K562 (cell line): Measurements from ENCODE around the gene TFRC. TPM values are rescaled to one million over a fixed set of nuclear protein-coding genes. Genes with fewer than 3 reads are reported as not detected.

Experiments
- GATAD2A ChIP-seq: fragments of 450-650 bp; IDR thresholded peaks from 2 replicates; pipeline ENCODE4 v1.6.1; 2017
- HLTF ChIP-seq: fragments of 450-650 bp; IDR thresholded peaks from 2 replicates; pipeline ENCODE4 v1.6.1; 2016
- HNRNPH1 ChIP-seq: fragments of 200-400 bp; formaldehyde crosslinking; optimal IDR thresholded peaks from 2 replicates; pipeline ENCODE3; 2017; ENCODE audit warnings: low read depth, mild to moderate bottlenecking, low read length, moderate library complexity
- POLR2A ChIP-seq: fragments of 450-650 bp; conservative IDR thresholded peaks from 2 replicates; pipeline ENCODE4 v1.6.1; 2016
- RB1 ChIP-seq: fragments of 450-650 bp; IDR thresholded peaks from 2 replicates; pipeline ENCODE4 v1.6.1; 2017; ENCODE audit warnings: low read depth, mild to moderate bottlenecking
- TAF15 ChIP-seq: fragments of 200-400 bp; formaldehyde crosslinking; IDR thresholded peaks from 2 replicates; pipeline ENCODE4 v1.6.1; 2017; ENCODE audit warnings: mild to moderate bottlenecking, low read depth, low read length, moderate library complexity
- TEAD4 ChIP-seq, 2 experiments: sonication (generic) in 1 of 2; formaldehyde crosslinking in 1 of 2; IDR thresholded peaks; 2 replicates each; pipeline versions ENCODE4 v1.6.1 to v1.8.0; 2012 to 2022; ENCODE audit warnings: borderline replicate concordance in 1 of 2, inconsistent platforms in 1 of 2, low read length in 1 of 2, mild to moderate bottlenecking in 1 of 2, missing genetic modification reagents in 1 of 2
- polyA plus RNA-seq, 8 experiments: library from polyadenylated mRNA; depleted of rRNA in 4 of 8; stranded (reverse) in 5 of 8; unstranded in 3 of 8; fragments of >200 nt; fragmentation: Nextera tagmentation in 2 of 8; fragmentation: Illumina TruSeq in 1 of 8; extraction: Ambion mirVana in 2 of 8; extraction: Trizol in 1 of 8; gene quantifications; 2 replicates each; pipeline versions ENCODE4 v1.2.1 to v1.2.3, GENCODE V29; 2011 to 2014; ENCODE audit warnings: inconsistent platforms in 1 of 8, missing spikeins in 1 of 8
- total RNA-seq, 7 experiments: library from RNA; depleted of rRNA in 6 of 7; stranded (reverse); fragments of >200 nt in 6 of 7; fragmentation: Illumina TruSeq in 2 of 7; extraction: Trizol in 2 of 7; gene quantifications; 2 replicates each; pipeline versions ENCODE4 v1.2.1 to v1.2.3, GENCODE V29; 2011 to 2021; ENCODE audit warnings: low replicate concordance in 1 of 7
- TF ChIP-seq, protein P1 (sequence below): fragments of 450-650 bp; IDR thresholded peaks from 2 replicates; pipeline ENCODE4 v1.6.1; 2016; ENCODE audit warnings: mild to moderate bottlenecking, moderate library complexity
- TF ChIP-seq, protein P2 (sequence below): fragments of 450-650 bp; IDR thresholded peaks from 2 replicates; pipeline ENCODE4 v1.6.1; 2017; ENCODE audit warnings: antibody characterized with exemption, mild to moderate bottlenecking
- TF ChIP-seq, protein P3 (sequence below): fragments of 450-650 bp; formaldehyde crosslinking; IDR thresholded peaks from 2 replicates; pipeline ENCODE4 v1.4.0; 2020; ENCODE audit warnings: mild to moderate bottlenecking, moderate library complexity

The TFRC gene
- total and polyA plus RNA-seq, 9 of the 15 experiments (the other 6 are each of a cell fraction or from before 2014, with no cell fraction given), result 149 to 679 (median 332) TPM

DNA sequence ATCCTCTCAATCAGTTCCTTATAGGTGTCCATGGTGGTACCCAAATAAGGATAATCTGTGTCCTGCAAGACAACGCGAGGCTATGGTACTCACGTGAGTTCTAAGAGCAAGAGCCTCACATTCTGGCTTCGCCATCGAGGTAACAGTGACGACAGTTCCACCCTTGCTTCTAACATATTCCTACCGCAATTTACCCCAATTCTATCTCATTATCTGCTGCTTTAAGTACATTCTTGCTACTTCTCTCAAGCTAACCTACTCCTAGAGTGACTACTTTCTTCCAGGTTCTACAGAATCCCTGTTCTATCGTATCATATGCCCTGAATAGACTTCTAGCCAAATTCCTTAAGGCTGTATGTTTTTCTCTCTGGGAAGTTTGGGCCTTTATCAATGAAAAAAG is 26.6 kb downstream of the TFRC start (continued):
- TF ChIP-seq, protein P1, sequence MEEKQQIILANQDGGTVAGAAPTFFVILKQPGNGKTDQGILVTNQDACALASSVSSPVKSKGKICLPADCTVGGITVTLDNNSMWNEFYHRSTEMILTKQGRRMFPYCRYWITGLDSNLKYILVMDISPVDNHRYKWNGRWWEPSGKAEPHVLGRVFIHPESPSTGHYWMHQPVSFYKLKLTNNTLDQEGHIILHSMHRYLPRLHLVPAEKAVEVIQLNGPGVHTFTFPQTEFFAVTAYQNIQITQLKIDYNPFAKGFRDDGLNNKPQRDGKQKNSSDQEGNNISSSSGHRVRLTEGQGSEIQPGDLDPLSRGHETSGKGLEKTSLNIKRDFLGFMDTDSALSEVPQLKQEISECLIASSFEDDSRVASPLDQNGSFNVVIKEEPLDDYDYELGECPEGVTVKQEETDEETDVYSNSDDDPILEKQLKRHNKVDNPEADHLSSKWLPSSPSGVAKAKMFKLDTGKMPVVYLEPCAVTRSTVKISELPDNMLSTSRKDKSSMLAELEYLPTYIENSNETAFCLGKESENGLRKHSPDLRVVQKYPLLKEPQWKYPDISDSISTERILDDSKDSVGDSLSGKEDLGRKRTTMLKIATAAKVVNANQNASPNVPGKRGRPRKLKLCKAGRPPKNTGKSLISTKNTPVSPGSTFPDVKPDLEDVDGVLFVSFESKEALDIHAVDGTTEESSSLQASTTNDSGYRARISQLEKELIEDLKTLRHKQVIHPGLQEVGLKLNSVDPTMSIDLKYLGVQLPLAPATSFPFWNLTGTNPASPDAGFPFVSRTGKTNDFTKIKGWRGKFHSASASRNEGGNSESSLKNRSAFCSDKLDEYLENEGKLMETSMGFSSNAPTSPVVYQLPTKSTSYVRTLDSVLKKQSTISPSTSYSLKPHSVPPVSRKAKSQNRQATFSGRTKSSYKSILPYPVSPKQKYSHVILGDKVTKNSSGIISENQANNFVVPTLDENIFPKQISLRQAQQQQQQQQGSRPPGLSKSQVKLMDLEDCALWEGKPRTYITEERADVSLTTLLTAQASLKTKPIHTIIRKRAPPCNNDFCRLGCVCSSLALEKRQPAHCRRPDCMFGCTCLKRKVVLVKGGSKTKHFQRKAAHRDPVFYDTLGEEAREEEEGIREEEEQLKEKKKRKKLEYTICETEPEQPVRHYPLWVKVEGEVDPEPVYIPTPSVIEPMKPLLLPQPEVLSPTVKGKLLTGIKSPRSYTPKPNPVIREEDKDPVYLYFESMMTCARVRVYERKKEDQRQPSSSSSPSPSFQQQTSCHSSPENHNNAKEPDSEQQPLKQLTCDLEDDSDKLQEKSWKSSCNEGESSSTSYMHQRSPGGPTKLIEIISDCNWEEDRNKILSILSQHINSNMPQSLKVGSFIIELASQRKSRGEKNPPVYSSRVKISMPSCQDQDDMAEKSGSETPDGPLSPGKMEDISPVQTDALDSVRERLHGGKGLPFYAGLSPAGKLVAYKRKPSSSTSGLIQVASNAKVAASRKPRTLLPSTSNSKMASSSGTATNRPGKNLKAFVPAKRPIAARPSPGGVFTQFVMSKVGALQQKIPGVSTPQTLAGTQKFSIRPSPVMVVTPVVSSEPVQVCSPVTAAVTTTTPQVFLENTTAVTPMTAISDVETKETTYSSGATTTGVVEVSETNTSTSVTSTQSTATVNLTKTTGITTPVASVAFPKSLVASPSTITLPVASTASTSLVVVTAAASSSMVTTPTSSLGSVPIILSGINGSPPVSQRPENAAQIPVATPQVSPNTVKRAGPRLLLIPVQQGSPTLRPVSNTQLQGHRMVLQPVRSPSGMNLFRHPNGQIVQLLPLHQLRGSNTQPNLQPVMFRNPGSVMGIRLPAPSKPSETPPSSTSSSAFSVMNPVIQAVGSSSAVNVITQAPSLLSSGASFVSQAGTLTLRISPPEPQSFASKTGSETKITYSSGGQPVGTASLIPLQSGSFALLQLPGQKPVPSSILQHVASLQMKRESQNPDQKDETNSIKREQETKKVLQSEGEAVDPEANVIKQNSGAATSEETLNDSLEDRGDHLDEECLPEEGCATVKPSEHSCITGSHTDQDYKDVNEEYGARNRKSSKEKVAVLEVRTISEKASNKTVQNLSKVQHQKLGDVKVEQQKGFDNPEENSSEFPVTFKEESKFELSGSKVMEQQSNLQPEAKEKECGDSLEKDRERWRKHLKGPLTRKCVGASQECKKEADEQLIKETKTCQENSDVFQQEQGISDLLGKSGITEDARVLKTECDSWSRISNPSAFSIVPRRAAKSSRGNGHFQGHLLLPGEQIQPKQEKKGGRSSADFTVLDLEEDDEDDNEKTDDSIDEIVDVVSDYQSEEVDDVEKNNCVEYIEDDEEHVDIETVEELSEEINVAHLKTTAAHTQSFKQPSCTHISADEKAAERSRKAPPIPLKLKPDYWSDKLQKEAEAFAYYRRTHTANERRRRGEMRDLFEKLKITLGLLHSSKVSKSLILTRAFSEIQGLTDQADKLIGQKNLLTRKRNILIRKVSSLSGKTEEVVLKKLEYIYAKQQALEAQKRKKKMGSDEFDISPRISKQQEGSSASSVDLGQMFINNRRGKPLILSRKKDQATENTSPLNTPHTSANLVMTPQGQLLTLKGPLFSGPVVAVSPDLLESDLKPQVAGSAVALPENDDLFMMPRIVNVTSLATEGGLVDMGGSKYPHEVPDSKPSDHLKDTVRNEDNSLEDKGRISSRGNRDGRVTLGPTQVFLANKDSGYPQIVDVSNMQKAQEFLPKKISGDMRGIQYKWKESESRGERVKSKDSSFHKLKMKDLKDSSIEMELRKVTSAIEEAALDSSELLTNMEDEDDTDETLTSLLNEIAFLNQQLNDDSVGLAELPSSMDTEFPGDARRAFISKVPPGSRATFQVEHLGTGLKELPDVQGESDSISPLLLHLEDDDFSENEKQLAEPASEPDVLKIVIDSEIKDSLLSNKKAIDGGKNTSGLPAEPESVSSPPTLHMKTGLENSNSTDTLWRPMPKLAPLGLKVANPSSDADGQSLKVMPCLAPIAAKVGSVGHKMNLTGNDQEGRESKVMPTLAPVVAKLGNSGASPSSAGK, result no peak
- TF ChIP-seq HLTF, result no peak
- TF ChIP-seq, protein P2, sequence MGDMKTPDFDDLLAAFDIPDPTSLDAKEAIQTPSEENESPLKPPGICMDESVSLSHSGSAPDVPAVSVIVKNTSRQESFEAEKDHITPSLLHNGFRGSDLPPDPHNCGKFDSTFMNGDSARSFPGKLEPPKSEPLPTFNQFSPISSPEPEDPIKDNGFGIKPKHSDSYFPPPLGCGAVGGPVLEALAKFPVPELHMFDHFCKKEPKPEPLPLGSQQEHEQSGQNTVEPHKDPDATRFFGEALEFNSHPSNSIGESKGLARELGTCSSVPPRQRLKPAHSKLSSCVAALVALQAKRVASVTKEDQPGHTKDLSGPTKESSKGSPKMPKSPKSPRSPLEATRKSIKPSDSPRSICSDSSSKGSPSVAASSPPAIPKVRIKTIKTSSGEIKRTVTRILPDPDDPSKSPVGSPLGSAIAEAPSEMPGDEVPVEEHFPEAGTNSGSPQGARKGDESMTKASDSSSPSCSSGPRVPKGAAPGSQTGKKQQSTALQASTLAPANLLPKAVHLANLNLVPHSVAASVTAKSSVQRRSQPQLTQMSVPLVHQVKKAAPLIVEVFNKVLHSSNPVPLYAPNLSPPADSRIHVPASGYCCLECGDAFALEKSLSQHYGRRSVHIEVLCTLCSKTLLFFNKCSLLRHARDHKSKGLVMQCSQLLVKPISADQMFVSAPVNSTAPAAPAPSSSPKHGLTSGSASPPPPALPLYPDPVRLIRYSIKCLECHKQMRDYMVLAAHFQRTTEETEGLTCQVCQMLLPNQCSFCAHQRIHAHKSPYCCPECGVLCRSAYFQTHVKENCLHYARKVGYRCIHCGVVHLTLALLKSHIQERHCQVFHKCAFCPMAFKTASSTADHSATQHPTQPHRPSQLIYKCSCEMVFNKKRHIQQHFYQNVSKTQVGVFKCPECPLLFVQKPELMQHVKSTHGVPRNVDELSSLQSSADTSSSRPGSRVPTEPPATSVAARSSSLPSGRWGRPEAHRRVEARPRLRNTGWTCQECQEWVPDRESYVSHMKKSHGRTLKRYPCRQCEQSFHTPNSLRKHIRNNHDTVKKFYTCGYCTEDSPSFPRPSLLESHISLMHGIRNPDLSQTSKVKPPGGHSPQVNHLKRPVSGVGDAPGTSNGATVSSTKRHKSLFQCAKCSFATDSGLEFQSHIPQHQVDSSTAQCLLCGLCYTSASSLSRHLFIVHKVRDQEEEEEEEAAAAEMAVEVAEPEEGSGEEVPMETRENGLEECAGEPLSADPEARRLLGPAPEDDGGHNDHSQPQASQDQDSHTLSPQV, result 0 out of 2 replicates have a peak, but pooled peaks have one; percentile 4
- no peak for TF ChIP-seq HNRNPH1
- no peak for TF ChIP-seq TEAD4 (IDR thresholded peaks at IDR 0.05; ENCODE audit: low read length)
- TF ChIP-seq TEAD4 (CRISPR knock-in tag; IDR thresholded peaks at IDR 0.05; ENCODE audit: borderline replicate concordance), result no peak
- TF ChIP-seq, protein P3, sequence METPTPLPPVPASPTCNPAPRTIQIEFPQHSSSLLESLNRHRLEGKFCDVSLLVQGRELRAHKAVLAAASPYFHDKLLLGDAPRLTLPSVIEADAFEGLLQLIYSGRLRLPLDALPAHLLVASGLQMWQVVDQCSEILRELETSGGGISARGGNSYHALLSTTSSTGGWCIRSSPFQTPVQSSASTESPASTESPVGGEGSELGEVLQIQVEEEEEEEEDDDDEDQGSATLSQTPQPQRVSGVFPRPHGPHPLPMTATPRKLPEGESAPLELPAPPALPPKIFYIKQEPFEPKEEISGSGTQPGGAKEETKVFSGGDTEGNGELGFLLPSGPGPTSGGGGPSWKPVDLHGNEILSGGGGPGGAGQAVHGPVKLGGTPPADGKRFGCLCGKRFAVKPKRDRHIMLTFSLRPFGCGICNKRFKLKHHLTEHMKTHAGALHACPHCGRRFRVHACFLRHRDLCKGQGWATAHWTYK (CRISPR knock-in tag), result no peak
- TF ChIP-seq TAF15, result no peak
- TF ChIP-seq GATAD2A, result no peak
- no peak for TF ChIP-seq RB1
- TF ChIP-seq POLR2A, result peak; percentile 67
